Loucy (cell line): ENCODE data around the gene SRP54.

Experiments
- CTCF ChIP-seq: fragments of 200-600 bp; sonication (generic); conservative IDR thresholded peaks from 2 replicates; pipeline ENCODE4 v1.5.1; 2014; ENCODE audit warnings: mild to moderate bottlenecking, antibody characterized with exemption, low read length
- EZH2phosphoT487 ChIP-seq: fragments of 200-600 bp; IDR thresholded peaks from 2 replicates; pipeline ENCODE4 v1.6.1; 2018; ENCODE audit warnings: antibody characterized with exemption, mild to moderate bottlenecking, moderate library complexity, borderline replicate concordance

DNA sequence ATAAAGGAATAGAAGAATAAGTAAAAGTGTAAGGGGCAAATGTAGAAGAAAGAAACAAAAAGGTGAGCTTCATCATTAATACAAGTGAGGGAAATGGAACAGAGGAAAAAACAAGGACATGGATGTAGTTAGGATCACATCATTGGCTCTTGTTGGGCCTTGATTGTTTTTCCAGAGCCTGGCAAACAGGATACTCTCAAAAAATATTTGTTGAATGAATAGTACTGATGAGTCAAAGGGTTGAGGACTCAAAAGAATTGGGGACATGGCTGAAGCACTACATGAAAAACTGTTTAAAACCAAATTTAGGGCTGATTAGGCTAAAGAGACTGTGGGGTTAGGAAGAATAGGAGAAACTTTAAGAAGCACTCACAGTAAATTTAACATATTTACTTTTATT lies 11.4 kb upstream of the SRP54 start:
- TF ChIP-seq CTCF (no peak), EZH2phosphoT487 (no peak)
